HG03378 (cell line): ENCODE data around the gene SAMD10.
"Not testable (repeated sequence)": the region's sequence is repeated elsewhere in the genome, so short reads cannot be mapped to it uniquely, and the experiment has no call there.

Experiments used
- ATAC-seq: cut with Tn5 transposase; IDR thresholded peaks from one replicate; pipeline ENCODE4 v1.9.1; 2021; ENCODE audit warnings: mild to moderate bottlenecking, moderate library complexity; ENCODE audit not compliant: unreplicated experiment

The SAMD10 gene

DNA sequence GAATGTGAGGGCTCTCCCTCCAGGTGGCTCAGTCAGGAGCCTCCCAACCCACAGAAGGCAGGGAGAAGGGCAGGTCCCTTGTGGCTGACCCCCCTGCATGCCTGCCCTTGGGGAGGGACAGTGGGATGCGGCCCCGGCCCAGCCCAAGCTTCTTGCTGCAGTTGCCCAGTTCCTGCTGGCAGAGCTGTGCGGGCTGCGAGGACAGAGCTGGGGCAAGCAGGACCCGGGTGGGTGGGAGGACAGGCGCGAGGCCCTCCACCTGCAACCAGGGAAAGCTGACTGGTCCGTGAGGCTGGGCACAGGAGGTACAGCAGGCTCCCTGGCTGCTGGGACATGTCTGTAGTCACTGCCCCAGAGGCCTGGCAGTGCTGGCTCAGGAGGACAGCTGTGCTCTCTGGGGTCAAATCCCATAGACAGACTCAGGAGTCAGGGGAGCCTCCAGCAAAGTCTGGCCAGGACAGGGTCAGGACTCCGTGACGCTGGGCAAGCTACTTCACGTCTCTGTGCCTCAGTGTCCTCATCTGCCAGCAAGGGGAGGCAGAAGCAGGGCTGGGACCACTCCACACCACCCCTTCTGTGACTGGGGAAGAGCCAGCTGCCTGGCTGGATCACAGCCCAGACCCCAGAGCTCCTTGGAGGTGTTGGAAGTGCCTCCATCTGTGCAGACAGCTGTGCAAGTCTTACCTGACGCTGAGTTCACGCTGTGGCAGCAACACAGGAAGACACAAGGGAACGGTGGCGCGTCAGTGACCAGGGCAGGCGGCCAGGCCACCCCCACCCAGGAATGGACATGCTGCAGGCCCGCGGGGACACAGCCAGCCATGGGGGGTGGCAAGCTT lies 36.3 kb downstream of the SAMD10 start:
- no peak for ATAC-seq

DNA sequence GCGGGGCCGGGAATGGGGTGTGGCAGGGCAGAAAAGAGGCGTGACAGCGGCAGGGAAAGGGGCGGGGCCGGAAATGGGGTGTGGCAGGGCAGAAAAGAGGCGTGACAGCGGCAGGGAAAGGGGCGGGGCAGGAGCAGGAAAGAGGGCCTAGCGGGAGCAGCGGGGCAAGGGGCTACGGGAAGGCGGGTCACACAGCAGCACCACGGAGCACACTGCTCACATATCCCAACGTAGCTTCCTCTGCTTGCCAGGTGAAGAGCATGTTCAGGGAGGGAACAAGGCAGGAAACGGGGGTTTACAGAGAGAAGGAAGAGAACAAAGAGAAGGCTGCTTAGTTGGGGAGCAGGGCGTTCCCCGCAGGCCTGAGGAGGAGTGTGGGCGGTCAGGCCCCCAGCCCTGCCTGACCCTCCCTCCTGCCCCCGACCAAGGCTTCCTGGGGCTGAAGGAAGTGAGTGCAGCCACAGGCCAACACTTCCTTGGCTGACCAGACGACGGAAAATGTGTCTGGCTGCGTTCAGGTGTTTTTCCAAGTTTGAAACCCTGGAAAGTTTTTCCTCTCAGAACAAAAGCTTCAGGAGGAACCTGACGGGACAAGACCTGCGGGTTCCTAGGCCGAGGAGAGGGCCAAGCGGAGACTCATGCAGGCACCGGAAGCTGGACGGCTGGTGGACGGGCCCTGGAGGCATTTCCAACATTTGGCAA lies 37.0 kb downstream of the SAMD10 start:
- ATAC-seq = no peak

DNA sequence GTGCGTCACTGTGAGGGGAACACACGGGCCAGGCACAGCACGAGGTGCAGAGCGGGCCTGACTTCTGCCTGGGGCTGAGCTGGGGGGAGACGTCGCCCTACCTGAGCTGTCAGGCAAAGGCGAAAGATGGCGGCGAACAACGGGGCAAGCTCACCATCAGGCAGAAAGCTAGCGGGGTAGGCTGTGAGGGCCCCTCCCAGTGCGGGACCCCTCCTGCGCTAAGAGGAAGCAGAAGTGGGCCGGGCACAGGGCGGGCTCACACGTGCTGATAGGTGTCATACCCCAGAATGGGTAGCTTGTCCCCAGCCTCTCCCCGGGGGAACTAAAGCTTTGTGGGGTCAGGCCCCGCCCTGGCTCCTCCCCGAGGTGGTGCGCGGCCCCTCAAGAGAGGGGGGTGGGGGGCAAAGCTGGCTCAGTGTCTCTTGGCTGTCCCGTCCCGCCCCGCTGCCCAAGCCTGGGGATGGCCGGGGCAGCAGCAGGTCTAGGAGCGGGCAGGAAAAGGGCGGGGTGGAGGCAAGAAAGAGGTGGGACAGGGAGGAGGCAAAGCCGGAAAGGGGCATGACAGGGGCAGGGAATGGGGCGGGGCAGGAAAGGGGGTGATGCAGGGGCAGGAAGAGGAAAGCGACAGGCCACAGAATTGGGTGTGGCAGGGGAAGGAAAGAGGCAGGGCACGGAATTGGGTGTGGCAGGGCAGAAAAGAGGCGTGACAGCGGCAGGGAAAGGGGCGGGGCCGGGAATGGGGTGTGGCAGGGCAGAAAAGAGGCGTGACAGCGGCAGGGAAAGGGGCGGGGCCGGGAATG lies 38.0 kb downstream of the SAMD10 start:
- ATAC-seq = no peak

DNA sequence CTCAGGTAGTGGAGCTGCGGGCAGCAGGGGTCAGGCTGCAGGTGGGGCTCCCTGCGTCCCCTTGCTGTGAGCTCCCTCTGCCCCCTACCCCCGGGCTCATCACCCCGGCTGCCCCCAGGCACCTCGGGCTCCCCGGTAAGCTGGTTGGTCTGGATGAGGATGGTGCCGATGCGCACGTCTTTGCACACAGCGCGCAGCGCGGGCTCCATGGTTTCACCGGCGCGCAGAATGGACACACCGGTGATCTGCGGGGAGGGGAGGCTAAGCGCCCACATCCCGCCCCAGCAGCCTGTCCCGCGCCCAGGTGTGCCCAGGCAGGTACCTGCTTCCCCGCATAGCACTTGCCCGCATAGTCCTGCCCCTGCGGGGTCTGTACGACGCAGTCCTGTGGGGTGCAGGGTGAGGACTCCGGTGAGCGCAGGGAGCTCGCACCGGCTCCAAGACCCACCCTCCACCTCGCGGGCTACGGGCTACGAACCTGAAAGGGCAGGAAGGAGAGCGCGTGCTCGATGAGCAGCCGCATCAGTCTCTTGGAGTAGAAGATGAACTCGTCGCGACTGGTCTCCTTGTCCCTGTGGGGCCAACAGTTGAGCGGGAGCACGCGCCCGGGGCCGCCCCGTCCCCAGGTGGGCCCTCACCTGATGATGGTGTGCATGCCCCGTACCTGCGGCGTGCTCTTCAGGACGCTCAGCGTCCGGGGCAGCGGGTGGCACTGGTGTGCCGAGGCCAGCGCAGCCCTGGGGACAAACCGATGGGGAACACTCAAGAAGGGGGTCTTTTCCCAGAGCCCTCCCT lies 38.8 kb downstream of the SAMD10 start:
- ATAC-seq = no peak

DNA sequence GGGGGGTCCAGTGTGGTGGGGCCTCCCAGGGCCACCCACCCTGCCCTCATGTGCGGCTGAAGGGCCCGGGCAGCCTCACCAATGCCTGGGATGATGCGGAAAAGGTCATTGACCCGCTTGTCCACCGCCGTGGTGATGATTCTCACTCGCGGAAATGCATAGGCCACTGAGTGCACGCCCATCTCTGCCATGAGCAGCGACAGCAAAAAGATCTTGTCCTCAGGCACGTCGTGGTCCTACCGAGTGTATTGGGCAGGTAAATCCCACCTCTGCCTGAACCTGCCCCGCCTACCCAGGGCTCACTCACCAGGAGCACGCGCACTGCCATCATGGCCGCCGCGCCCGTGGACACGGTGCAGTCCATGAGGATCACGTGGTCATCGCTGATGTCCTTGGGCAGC lies 39.4 kb downstream of the SAMD10 start:
- no peak for ATAC-seq

DNA sequence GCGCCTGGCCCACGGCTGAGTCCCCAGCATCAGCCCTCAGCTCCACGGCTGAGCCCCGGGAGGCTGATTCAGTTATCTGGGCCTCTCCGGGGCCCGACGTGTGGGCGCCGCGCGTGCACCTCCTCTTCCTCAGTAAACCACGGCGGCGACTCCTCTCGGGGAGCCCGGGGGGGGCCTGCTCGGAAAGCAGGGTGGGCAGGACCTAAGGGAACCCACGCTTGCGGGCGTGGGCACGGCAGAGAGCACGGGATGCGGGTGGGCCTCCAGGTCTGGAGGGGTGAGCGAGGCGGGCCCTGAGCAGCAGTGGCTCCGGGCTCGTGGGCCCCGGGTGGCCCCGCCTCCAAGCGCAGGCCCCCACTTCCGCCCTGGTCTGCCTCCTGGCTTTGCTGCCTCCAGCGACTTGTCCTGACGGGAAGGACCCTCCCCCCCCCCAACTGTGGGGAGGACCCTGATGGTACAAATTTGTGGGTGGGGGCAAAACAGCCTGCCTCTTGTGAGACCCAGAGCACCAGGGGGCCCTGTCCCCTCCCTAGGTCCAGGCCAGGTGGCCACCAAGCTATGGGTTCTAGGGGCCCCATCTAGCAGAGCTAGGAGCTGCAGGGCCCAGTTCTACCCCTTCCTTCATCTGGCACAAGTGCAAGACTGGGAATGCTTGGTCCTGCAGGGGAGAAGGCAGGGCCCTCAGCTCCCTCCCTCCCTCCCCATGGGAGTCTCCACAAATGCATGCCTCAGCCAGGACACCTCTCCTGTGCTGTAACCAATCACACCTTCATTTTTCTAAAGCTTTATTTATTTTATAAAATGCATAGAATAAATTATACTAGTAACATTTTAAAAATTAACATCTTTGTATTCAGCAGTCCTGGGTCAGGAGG lies 40.1 kb downstream of the SAMD10 start:
- no peak for ATAC-seq

DNA sequence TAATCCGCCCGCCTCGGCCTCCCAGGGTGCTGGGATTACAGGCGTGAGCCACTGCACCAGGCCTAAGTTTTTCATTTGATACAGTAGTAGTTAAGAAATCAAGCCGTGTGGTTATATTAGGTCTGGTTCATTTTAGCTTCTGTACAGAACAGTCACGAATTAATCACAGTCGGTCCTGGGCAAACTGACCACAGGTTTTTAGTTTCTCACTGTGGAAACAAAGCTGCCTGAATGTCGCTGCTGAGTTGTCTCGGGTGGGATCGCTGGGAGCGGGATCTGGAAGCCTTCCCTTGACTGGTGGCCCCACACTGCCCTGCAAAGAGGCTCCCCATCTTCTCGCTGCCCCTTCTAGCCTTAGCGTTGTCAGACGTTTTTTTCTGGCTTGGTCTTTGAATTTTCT lies 41.8 kb downstream of the SAMD10 start:
- ATAC-seq = no peak

DNA sequence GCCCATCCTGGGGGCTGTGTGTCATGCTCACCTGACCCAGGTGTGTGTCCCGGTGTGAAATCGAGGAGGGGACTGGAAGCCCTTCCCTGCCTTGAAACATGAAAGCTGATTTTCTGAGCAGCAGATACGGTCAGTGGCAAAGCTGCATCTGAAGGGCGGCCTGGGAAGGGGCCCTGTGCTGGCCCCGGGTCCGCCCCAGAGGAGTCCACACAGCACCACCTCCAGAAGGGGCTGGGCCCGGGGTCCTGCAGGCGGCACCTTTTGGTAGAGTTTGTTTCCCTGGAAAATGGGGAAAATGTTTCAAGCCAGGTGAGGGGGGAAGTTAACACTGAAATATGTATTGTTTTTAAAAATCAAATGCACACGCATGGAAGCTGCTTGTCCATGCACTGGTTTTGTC lies 44.0 kb downstream of the SAMD10 start:
- no peak for ATAC-seq

DNA sequence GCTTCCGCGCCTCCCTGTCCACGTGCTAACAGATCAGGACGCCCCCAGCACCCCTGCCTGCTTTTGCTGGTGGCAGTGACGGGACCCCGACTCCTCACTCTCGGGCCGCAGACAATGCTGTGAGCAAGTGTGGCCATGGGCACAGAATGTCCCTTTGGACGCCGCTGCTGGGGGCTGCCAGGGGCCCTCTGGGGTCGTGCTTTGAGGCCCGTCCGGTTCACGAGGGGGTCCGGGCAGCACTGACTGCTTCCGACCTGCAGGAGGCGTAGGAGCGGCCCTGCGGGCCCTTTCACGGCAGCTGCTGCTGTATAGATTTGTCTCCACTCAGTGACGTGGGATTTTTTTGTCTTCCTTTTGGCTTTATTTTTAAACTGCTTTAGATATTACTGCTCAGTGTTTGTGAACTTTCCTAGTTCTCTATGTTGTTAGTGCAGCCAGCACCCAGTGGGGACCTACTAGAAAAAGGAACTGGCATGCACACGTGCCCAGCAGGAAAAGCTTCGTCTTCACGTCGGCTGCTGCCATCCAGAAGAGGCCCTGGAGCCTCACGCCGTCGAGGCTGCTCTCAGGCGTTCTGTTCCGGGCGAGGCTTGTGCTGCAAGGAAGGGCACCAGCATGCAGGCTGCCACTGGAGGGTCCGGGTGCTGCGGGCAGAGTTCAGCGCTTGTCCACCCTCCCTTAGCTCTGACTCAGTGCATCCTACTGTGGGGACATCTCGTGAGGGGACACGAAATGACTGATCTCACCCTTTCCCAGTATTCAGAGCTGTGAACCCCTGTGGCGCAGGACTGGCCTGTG lies 45.0 kb downstream of the SAMD10 start:
- ATAC-seq = no peak

DNA sequence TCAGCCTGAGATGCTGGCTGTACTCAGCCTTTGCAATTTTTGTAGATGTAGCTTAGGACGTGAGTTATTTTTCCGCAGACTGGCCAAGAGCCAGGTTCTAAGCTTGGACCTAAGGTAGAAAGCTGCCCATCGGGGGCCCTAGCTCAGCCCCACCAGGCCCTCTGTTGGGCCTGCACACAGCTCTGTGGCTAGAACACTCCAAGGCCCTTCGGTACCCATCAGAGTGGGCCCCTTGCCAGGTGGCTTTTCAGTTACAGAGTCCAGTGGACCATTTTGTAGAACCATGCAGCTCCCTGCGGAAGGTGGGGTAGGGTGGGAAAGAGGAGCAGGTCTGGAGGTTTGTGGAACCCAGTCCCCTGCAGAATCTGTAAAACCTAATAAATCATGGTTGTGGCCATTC lies 45.8 kb downstream of the SAMD10 start:
- ATAC-seq = no peak

DNA sequence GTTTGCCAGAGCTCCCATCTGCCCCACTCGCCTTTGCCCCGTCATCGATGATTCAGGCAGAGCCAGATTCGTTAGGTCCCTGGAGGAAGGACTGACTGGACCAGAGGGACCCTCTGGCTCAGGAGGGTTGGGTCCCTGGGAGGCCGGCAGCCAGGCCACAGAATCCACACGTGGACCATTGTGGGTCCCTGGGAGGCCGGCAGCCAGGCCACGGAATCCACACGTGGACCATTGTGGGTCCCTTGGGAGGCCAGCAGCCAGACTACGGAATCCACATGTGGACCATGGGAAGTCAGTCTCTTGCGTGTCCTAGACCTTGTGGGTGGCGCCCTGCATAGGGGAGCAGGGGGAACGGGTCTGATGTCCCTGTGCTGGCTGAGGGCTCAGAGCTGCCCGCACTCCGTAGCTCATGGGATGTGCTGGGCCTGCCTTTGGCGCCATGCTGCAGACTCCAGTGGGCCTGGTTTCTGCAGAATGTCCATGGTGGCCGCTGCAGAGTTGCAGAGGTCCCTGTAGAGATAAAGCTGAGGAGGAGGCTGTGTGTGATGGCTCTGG lies 46.8 kb downstream of the SAMD10 start:
- no peak for ATAC-seq

DNA sequence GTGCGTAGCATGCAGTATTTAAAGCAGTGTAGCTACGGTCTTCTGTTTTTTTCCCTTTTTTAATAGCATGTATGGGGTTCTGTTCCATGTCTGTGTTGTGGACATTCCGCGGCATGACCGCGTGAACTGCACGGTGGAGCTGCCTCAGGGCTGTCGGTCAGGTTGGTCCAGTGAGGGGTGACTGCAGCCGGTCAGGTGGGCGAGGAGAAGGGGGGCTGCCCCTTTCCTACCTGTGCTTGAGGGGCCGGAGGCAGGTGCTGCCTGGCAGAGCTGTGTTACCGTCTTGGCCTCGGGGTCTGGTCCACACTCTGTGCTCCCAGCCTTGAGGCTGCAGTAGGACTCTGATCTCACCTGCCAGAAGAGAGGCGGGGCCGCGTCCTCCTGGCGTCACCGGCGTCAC lies 47.7 kb downstream of the SAMD10 start:
- no peak for ATAC-seq

DNA sequence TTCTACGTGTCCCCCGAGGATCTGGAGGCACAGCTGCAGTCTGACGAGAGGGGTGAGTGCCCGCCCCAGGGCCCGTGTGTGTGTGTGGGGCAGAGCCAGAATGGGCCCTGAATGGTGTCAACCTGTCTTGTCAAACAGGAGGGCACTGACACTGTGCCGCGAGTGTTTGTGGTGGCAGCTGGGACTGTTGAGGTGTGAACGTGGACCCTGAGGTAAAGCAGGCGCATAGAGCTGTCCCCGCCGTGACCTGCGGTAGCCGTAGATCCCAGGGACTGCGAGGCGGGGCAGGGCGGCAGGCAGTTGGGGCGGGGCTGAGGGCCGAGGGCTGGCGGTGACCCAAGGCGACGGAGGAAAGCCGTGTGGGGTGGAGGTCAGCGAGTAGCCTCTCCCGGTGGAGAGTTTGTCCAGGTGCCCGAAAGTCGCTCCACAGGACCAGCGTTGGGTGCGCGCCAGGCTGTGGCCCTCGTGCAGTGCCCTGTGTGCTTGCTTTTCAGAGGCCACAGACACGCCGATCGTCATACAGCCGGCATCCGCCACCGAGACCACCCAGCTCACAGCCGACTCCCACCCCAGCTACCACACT lies 48.4 kb downstream of the SAMD10 start:
- ATAC-seq = no peak

DNA sequence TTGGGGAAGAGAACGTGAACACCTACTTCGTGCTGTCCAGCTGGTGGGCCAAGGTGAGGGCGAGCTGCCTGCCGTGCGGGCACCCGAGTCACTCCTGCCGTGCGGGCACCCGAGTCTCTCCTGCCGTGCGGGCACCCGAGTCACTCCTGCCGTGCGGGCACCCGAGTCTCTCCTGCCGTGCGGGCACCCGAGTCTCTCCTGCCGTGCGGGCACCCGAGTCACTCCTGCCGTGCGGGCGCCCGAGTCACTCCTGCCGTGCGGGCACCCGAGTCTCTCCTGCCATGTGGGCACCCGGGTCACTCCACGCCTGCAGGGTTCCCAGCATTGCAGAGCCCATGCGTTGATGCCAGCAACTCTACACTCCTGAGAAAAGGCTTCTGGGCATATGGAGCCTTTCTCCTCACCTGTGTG lies 50.0 kb downstream of the SAMD10 start:
- not testable (repeated sequence) for ATAC-seq

DNA sequence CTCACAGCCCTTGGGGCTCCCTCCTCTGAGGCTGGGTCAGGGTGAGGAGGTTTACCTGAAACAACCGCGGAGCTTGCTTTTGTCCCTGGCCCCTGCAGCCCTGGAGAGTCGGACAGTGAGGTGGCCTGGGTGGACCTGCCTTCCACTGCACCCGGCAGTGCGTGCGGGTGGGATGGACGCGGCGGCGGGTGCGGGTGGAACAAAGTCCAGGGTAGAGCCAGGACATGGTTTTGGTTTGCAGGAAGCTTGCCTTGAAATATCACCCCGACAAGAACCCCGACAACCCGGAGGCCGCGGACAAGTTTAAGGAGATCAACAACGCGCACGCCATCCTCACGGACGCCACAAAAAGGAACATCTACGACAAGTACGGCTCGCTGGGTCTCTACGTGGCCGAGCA lies 50.4 kb downstream of the SAMD10 start:
- no peak for ATAC-seq

DNA sequence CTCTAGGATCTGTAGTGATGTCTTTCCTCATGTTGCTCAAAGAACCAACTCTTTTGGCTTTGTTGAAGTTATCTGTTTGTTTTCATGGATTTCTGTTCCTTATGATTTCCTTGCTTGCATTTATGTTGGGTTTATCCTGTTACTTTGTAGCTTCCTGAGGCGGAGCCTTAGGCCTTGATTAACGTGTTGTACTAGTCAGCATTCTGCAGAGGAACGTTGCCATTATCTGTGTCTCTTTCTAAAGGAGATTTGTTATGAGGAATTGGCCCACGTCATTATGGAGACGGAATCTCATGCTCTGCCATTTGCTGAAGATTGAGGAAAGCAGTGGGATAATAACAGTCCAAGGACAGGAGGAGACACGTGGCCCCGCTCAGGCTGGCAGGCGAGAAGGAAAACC lies 53.1 kb downstream of the SAMD10 start:
- ATAC-seq = no peak

DNA sequence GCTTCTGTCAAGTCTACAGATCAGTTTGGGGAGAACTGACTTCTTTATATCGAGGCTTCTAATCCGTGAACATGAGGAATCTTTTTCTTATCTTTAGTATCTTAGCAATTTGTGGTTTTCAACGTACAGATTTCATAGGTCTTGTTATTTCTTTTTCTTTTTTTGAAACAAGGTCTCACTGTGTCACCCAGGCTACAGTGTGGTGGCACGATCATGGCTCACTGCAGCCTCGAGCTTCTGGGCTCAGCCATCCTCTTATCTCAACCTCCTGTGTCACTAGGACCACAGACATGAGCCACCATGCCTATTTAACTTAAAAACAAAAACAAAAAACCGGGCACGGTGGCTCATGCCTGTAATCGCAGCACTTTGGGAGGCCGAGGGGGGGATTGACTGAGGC lies 55.2 kb downstream of the SAMD10 start:
- ATAC-seq = no peak
